HEK293 (cell line): Measurements from ENCODE around the gene LMAN1L.
A peak's percentile ranks its signal among the peaks of the same experiment; 100 is the strongest.

ENCODE experiments used
- BCL6B ChIP-seq: fragments of 450-650 bp; formaldehyde crosslinking; IDR thresholded peaks from 2 replicates; pipeline ENCODE4 v1.5.1; 2017; ENCODE audit warnings: missing biosample characterization, missing genetic modification characterization
- KLF7 ChIP-seq: fragments of 450-650 bp; formaldehyde crosslinking; IDR thresholded peaks from 2 replicates; pipeline ENCODE4 v1.5.1; 2016; ENCODE audit warnings: missing biosample characterization, missing genetic modification characterization, borderline replicate concordance
- MZF1 ChIP-seq: fragments of 450-650 bp; formaldehyde crosslinking; IDR thresholded peaks from 2 replicates; pipeline ENCODE4 v1.5.1; 2017; ENCODE audit warnings: missing biosample characterization, missing genetic modification characterization, borderline replicate concordance
- REPIN1 ChIP-seq: fragments of 450-650 bp; formaldehyde crosslinking; IDR thresholded peaks from 2 replicates; pipeline ENCODE4 v1.5.1; 2017; ENCODE audit warnings: missing biosample characterization, missing genetic modification characterization, low read depth
- REST ChIP-seq: fragments of 450-650 bp; formaldehyde crosslinking; IDR thresholded peaks from 2 replicates; pipeline ENCODE4 v1.5.1; 2016; ENCODE audit warnings: missing biosample characterization, missing genetic modification characterization
- ZBTB8A ChIP-seq: fragments of 450-650 bp; formaldehyde crosslinking; IDR thresholded peaks from 2 replicates; pipeline ENCODE4 v1.5.1; 2016; ENCODE audit warnings: missing biosample characterization, missing genetic modification characterization
- ZFP3 ChIP-seq: fragments of 450-650 bp; formaldehyde crosslinking; IDR thresholded peaks from 2 replicates; pipeline ENCODE4 v1.5.1; 2016; ENCODE audit warnings: low read depth, missing biosample characterization, missing genetic modification characterization
- ZNF184 ChIP-seq: fragments of 450-650 bp; IDR thresholded peaks from 2 replicates; pipeline ENCODE4 v1.5.1; 2018; ENCODE audit warnings: missing biosample characterization, mild to moderate bottlenecking, missing genetic modification characterization
- ZNF19 ChIP-seq: fragments of 450-650 bp; formaldehyde crosslinking; IDR thresholded peaks from 2 replicates; pipeline ENCODE4; 2016; ENCODE audit warnings: missing biosample characterization, missing genetic modification characterization, low read depth
- ZNF23 ChIP-seq: fragments of 450-650 bp; formaldehyde crosslinking; IDR thresholded peaks from 2 replicates; pipeline ENCODE4 v1.5.1; 2016; ENCODE audit warnings: missing biosample characterization, missing genetic modification characterization, borderline replicate concordance
- ZNF292 ChIP-seq: fragments of 450-650 bp; formaldehyde crosslinking; IDR thresholded peaks from 2 replicates; pipeline ENCODE4 v1.5.1; 2016; ENCODE audit warnings: low read depth, missing biosample characterization, missing genetic modification characterization, borderline replicate concordance
- ZNF404 ChIP-seq: fragments of 450-650 bp; formaldehyde crosslinking; IDR thresholded peaks from 2 replicates; pipeline ENCODE4 v1.5.1; 2017; ENCODE audit warnings: missing biosample characterization, missing genetic modification characterization
- ZNF426 ChIP-seq: fragments of 450-650 bp; formaldehyde crosslinking; IDR thresholded peaks from 2 replicates; pipeline ENCODE4 v1.5.1; 2017; ENCODE audit warnings: missing biosample characterization, missing genetic modification characterization, mild to moderate bottlenecking, inconsistent platforms, moderate library complexity
- ZNF513 ChIP-seq: fragments of 450-650 bp; IDR thresholded peaks from 2 replicates; pipeline ENCODE4 v1.5.1; 2018; ENCODE audit warnings: missing biosample characterization, missing genetic modification characterization
- ZNF514 ChIP-seq: fragments of 450-650 bp; formaldehyde crosslinking; IDR thresholded peaks from 2 replicates; pipeline ENCODE4 v1.5.1; 2016; ENCODE audit warnings: missing biosample characterization, missing genetic modification characterization
- ZNF518A ChIP-seq: fragments of 450-650 bp; formaldehyde crosslinking; conservative IDR thresholded peaks from 2 replicates; pipeline ENCODE4 v1.5.1; 2016; ENCODE audit warnings: low read depth, missing biosample characterization, missing genetic modification characterization
- ZNF558 ChIP-seq: fragments of 450-650 bp; formaldehyde crosslinking; IDR thresholded peaks from 2 replicates; pipeline ENCODE4 v1.5.1; 2016; ENCODE audit warnings: missing biosample characterization, missing genetic modification characterization
- ZNF660 ChIP-seq: fragments of 450-650 bp; IDR thresholded peaks from 2 replicates; pipeline ENCODE4 v1.5.1; 2018; ENCODE audit warnings: missing biosample characterization, mild to moderate bottlenecking, missing genetic modification characterization
- ZNF747 ChIP-seq: fragments of 450-650 bp; formaldehyde crosslinking; IDR thresholded peaks from 2 replicates; pipeline ENCODE4 v1.5.1; 2016; ENCODE audit warnings: missing biosample characterization, missing genetic modification characterization
- ZNF791 ChIP-seq: fragments of 450-650 bp; formaldehyde crosslinking; IDR thresholded peaks from 2 replicates; pipeline ENCODE4 v1.5.1; 2016; ENCODE audit warnings: missing biosample characterization, missing genetic modification characterization

The LMAN1L gene

GRCh38 chr15:74768099-74768770 is 44.4 kb upstream of the LMAN1L start (continued):
- TF ChIP-seq ZBTB8A (tag by site-specific recombination) = peak; percentile 49; the same call in 1 of the 2 replicates
- TF ChIP-seq ZNF404 (tag by site-specific recombination) = peak; percentile 87; the same call in 1 of the 2 replicates
- peak; percentile 60; the same call in 1 of the 2 replicates for TF ChIP-seq ZNF558 (tag by site-specific recombination)
- TF ChIP-seq ZNF791 (tag by site-specific recombination) = 0 out of 2 replicates have a peak, but pooled peaks have one; percentile 41
- TF ChIP-seq ZNF514 (tag by site-specific recombination) = no peak
- no peak for TF ChIP-seq BCL6B (tag by site-specific recombination)
- 0 out of 2 replicates have a peak, but pooled peaks have one; percentile 43 for TF ChIP-seq ZNF19 (tag by site-specific recombination)
- TF ChIP-seq ZNF660 (tag by site-specific recombination) = no peak
- no peak for TF ChIP-seq ZNF513 (tag by site-specific recombination)
- TF ChIP-seq KLF7 (tag by site-specific recombination) = no peak; the same call in 1 of the 2 replicates
- peak; percentile 54; the same call in 1 of the 2 replicates for TF ChIP-seq MZF1 (tag by site-specific recombination)
- TF ChIP-seq REST (tag by site-specific recombination) = peak; percentile 56; the same call in 1 of the 2 replicates
- no peak for TF ChIP-seq ZNF747 (tag by site-specific recombination)
- TF ChIP-seq ZNF426 (tag by site-specific recombination) = peak; percentile 84
- peak; percentile 38; the same call in 1 of the 2 replicates for TF ChIP-seq ZFP3 (tag by site-specific recombination)
- no peak for TF ChIP-seq ZNF184 (tag by site-specific recombination)
- TF ChIP-seq ZNF23 (tag by site-specific recombination) = no peak
- TF ChIP-seq ZNF292 (tag by site-specific recombination) = peak; percentile 33; the same call in 1 of the 2 replicates
- TF ChIP-seq ZNF518A (tag by site-specific recombination) = peak; percentile 88
- TF ChIP-seq REPIN1 = 0 out of 2 replicates have a peak, but pooled peaks have one; percentile 30
